Cardiac muscle cell (in vitro differentiated cells and primary cell): Measurements from ENCODE around the gene ZCCHC17. TPM values are rescaled to one million over a fixed set of nuclear protein-coding genes. Genes with fewer than 3 reads are reported as not detected.

ENCODE experiments used
- DNase-seq, 2 donors: peaks; one replicate each; pipeline versions ENCODE4 v3.0.0 to v3.0.0-alpha.2; 2010 to 2017; ENCODE audit warnings: low read depth in 1 of 2, low spot score in 1 of 2
- H3K27ac ChIP-seq: fragments of 200-600 bp; sonication (generic); 2 replicates; pipeline ENCODE4 v1.5.1; 2016
- H3K27me3 ChIP-seq: fragments of 200-600 bp; sonication (generic); 2 replicates; pipeline ENCODE4 v1.6.0; 2016; ENCODE audit warnings: control low read depth
- H3K36me3 ChIP-seq: fragments of 200-600 bp; sonication (generic); 2 replicates; pipeline ENCODE4 v1.5.1; 2016; ENCODE audit warnings: control low read depth
- H3K4me1 ChIP-seq: fragments of 200-600 bp; sonication (generic); 2 replicates; pipeline ENCODE4 v1.8.1; 2017; ENCODE audit warnings: low read depth, mild to moderate bottlenecking, mixed run types
- H3K4me3 ChIP-seq: fragments of 200-600 bp; sonication (generic); 2 replicates; pipeline ENCODE4 v1.5.1; 2016; ENCODE audit warnings: mild to moderate bottlenecking
- H3K9me3 ChIP-seq: fragments of 200-600 bp; sonication (generic); 2 replicates; pipeline ENCODE4 v1.5.1; 2017; ENCODE audit warnings: low read depth, mild to moderate bottlenecking, control low read depth
- polyA plus RNA-seq: library from polyadenylated mRNA; unstranded; fragments of >200 nt; fragmentation: Nextera tagmentation; extraction: Ambion mirVana; gene quantifications from 2 replicates; pipeline ENCODE4 v1.2.1, GENCODE V29; 2016
- total RNA-seq: library from RNA; depleted of rRNA; stranded (reverse); fragments of >200 nt; gene quantifications from 2 replicates; pipeline ENCODE4 v1.2.3, GENCODE V29; 2016
- TF ChIP-seq, protein P1 (sequence below): IDR thresholded peaks from 2 replicates; pipeline ENCODE4 v1.5.1; 2012; ENCODE audit warnings: low read depth, mild to moderate bottlenecking, low read length

The ZCCHC17 gene
- total and polyA plus RNA-seq, 2 experiments from 2014 or later = 40.7 to 74.4 TPM

DNA sequence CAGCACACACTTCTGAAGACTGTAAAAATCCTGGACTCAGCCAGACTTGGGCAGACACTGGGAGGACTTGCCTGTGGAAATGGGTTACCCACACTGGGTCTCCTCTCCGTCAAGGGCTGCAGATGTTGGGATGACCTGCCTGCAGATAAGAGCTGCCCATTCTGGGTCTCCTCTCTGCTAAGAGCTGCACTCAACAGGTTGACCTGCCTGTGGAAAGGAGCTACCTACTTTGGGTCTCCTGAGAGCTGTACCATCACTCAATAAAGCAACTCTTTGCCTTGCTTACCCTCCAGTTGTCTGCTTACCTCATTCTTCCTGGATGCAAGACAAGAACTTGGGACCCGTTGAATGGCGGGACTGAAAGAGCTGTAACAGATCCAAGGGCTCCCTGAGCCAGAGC is 28.2 kb downstream of the ZCCHC17 start:
- Histone ChIP-seq H3K27me3 (no peaks in the 10 kb centered on the region), H3K27ac (no peak overlapping the region), H3K9me3 (no peaks in the 10 kb centered on the region), H3K4me3 (no peak overlapping the region), H3K36me3 (peaks cover 10% of the 10 kb centered on the region), H3K4me1 (peaks cover 14% of the 10 kb centered on the region)
- no peak for DNase-seq
- TF ChIP-seq, protein P1, sequence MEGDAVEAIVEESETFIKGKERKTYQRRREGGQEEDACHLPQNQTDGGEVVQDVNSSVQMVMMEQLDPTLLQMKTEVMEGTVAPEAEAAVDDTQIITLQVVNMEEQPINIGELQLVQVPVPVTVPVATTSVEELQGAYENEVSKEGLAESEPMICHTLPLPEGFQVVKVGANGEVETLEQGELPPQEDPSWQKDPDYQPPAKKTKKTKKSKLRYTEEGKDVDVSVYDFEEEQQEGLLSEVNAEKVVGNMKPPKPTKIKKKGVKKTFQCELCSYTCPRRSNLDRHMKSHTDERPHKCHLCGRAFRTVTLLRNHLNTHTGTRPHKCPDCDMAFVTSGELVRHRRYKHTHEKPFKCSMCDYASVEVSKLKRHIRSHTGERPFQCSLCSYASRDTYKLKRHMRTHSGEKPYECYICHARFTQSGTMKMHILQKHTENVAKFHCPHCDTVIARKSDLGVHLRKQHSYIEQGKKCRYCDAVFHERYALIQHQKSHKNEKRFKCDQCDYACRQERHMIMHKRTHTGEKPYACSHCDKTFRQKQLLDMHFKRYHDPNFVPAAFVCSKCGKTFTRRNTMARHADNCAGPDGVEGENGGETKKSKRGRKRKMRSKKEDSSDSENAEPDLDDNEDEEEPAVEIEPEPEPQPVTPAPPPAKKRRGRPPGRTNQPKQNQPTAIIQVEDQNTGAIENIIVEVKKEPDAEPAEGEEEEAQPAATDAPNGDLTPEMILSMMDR = no peak

DNA sequence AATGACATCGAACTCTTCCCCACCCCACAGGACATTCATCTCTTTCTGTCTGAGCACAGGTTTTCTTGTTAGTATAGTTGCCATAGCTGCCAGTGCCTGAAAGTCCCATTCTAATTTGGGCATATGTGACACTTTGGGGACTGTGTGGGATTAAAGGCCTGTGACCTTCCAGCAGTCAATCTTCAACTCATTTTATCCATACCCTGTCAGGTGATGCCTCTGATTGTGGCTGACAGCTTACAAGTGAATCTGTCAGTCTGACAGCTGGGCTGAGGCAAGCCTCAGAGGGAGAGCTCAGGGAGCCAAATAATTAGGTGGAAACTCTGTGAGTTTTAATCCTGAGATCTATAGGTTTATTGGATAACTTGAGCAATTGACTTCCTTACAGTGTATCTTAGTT is 29.6 kb downstream of the ZCCHC17 start:
- Histone ChIP-seq H3K27me3 (no peaks in the 10 kb centered on the region), H3K36me3 (peaks cover 4% of the 10 kb centered on the region), H3K4me1 (peaks cover 14% of the 10 kb centered on the region), H3K9me3 (no peaks in the 10 kb centered on the region), H3K27ac (peak overlapping the region; percentile 12), H3K4me3 (no peak overlapping the region)
- peak in 1 of 2 donors; percentile 3 for DNase-seq
- TF ChIP-seq, protein P1 = no peak

DNA sequence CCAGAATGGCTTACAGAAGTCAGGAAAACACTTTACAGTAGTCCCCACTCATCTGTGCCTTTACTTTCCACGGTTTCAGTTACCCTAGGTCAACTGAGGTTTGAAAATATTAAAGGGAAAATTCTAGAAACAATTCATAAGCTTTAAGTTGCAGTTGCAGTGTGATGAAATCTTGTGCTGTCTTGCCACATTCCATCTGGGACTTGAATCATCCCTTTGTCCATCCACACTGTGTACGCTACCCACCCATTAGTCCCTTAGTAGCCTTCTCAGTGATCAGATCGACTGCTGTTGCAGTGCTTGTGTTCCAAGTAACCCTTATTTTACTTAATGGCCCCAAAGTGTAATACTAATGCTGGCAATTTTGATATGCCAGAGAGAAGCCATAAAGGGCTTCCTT is 30.5 kb downstream of the ZCCHC17 start:
- TF ChIP-seq, protein P1 = no peak
- DNase-seq = peak in 1 of 2 donors; percentile 53
- Histone ChIP-seq H3K4me3 (no peak overlapping the region), H3K36me3 (no peaks in the 10 kb centered on the region), H3K4me1 (peaks cover 14% of the 10 kb centered on the region), H3K27ac (no peak overlapping the region), H3K27me3 (no peaks in the 10 kb centered on the region), H3K9me3 (no peaks in the 10 kb centered on the region)

DNA sequence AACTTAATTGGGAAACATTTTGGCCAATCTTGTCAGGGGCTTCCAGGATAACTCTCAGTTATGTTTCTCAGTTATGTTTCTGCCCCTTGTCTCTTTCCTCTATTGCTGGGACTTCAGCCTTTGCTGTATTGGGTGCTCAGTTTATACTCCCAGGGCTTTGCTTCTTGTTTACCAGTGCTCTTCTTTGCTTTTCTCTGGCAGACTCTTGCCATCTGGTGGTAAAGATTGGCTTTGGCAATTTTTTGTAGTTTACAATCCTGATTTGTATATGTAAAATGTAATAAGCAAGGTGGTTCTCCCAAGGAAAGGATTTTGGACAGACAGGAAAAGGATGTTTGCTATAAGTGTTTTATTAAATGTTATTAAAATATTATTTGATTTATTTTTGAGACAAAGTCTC is 38.2 kb downstream of the ZCCHC17 start:
- TF ChIP-seq, protein P1 = peak; percentile 68
- Histone ChIP-seq H3K27me3 (no peaks in the 10 kb centered on the region), H3K36me3 (peaks cover 8% of the 10 kb centered on the region), H3K9me3 (no peaks in the 10 kb centered on the region), H3K4me3 (no peak overlapping the region), H3K27ac (no peak overlapping the region), H3K4me1 (no peaks in the 10 kb centered on the region)
- DNase-seq = peak; percentile 35 to 60

DNA sequence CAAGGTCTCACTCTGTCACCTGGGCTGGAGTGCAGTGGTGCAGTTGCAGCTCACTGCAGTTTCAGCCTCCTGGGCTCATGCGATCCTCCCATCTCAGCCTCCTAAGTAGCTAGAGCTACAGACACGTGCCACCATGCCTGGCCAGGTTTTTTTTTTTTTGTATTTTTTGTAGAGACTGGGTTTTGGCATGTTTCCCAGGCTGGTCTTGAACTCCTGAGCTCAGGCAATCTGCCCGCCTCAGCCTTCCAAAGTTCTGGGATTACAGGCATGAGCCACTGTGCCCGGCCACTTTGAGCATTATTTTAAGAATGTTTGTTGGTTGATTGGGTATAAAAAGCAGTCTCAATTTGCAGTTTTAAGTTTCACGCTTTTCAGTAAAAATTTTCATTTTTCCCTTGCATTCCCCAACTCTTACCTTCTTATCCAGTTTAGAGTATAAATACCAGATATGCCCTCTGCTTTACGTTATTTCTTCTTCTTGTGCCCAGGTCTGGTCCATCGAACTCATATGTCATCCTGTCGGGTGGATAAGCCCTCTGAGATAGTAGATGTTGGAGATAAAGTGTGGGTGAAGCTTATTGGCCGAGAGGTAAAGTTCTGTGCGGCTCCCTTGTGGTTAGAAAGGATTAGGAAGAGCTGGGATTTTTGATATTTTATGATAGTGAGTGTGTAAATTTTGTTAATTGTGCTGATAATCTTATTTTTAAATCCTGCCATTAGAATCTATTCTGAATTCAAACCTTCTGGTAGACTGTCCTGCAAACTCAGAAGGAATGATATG is 40.0 kb downstream of the ZCCHC17 start:
- Histone ChIP-seq H3K9me3 (no peaks in the 10 kb centered on the region), H3K4me3 (no peak overlapping the region), H3K36me3 (peaks cover 8% of the 10 kb centered on the region), H3K27me3 (no peaks in the 10 kb centered on the region), H3K27ac (no peak overlapping the region), H3K4me1 (peaks cover 7% of the 10 kb centered on the region)
- TF ChIP-seq, protein P1 = no peak
- DNase-seq = peak in 1 of 2 donors; percentile 2
